B cell (primary cell): ENCODE results near the gene SEMA3G. TPM values are rescaled to one million over a fixed set of nuclear protein-coding genes. Genes with fewer than 3 reads are reported as not detected.

Experiments used
- ATAC-seq: fragments of 200-7000 bp; cut with Tn5 transposase; one replicate; pipeline ENCODE4 v1.10.0; 2021; ENCODE audit warnings: low read depth, mild to moderate bottlenecking, moderate number of reproducible peaks, moderate library complexity
- CTCF ChIA-PET: fragments of 350-600 bp; sonication (Branson Sonifier 250); formaldehyde crosslinking; loops from one replicate; lab custom pipeline; 2021; ENCODE audit warnings: antibody characterized with exemption, inconsistent platforms; lab: Charles Lee
- POLR2A ChIA-PET: fragments of 350-600 bp; sonication (Branson Sonifier 250); formaldehyde crosslinking; loops from one replicate; lab custom pipeline; 2021; ENCODE audit warnings: antibody characterized with exemption; lab: Charles Lee
- DNase-seq: peaks from one replicate; pipeline ENCODE4 v3.0.0; 2013
- H2AFZ ChIP-seq: 2 replicates; pipeline ENCODE4 v1.6.1; 2012; ENCODE audit warnings: mild to moderate bottlenecking, low read depth, low read length; ENCODE audit not compliant: insufficient read depth, poor library complexity, severe bottlenecking
- H3K27ac ChIP-seq, 2 donors: 1 replicate in 1 of 2; 2 replicates in 1 of 2; pipeline ENCODE4 v1.5.1; 2012 to 2013; ENCODE audit warnings: low read length in 2 of 2, mild to moderate bottlenecking in 2 of 2, moderate library complexity in 1 of 2
- H3K27me3 ChIP-seq, 4 experiments: fragments of 200-600 bp in 1 of 4; sonication (generic) in 1 of 4; replicated peaks in 1 of 4; 1 replicate in 2 of 4; 2 replicates in 2 of 4; pipeline versions ENCODE4 v1.6.1 to v1.7.0; 2013 to 2016; ENCODE audit warnings: low read length in 3 of 4, mild to moderate bottlenecking in 2 of 4, mixed read lengths in 1 of 4, moderate library complexity in 1 of 4; ENCODE audit not compliant: insufficient read depth in 4 of 4, control insufficient read depth in 3 of 4; ENCODE audit errors: control extremely low read depth in 1 of 4
- H3K36me3 ChIP-seq, 2 experiments: replicated peaks in 1 of 2; 1 replicate in 1 of 2; 2 replicates in 1 of 2; pipeline versions ENCODE4 v1.6.1 to v1.7.1; 2013; ENCODE audit warnings: low read length in 1 of 2; ENCODE audit not compliant: insufficient read depth in 2 of 2, control insufficient read depth in 1 of 2; ENCODE audit errors: control extremely low read depth in 1 of 2, extremely low read depth in 1 of 2
- H3K4me1 ChIP-seq, 2 donors: fragments of 200-600 bp in 1 of 2; sonication (generic) in 1 of 2; 1 replicate in 1 of 2; 2 replicates in 1 of 2; pipeline versions ENCODE4 v1.5.1 to v1.6.1; 2013 to 2017; ENCODE audit warnings: low read length in 2 of 2; ENCODE audit not compliant: control insufficient read depth in 2 of 2, insufficient read depth in 2 of 2
- H3K4me2 ChIP-seq: replicated peaks from 2 replicates; pipeline ENCODE3; 2012; ENCODE audit warnings: mild to moderate bottlenecking, low read depth, low read length; ENCODE audit not compliant: poor library complexity, severe bottlenecking
- H3K4me3 ChIP-seq, 5 experiments: fragments of 200-600 bp in 1 of 5; sonication (generic) in 1 of 5; 1 replicate in 3 of 5; 2 replicates in 2 of 5; pipeline versions ENCODE4 v1.5.1 to v1.7.0; 2011 to 2016; ENCODE audit warnings: low read length in 4 of 5, mild to moderate bottlenecking in 4 of 5, low read depth in 2 of 5, control low read depth in 1 of 5, moderate library complexity in 1 of 5; ENCODE audit not compliant: insufficient read depth in 1 of 5; ENCODE audit errors: control extremely low read depth in 1 of 5, extremely low read depth in 1 of 5
- H3K79me2 ChIP-seq: fragments of 200-600 bp; sonication (generic); one replicate; pipeline ENCODE4 v1.6.0; 2016; ENCODE audit warnings: low read length; ENCODE audit not compliant: control insufficient read depth, insufficient read depth
- H3K9ac ChIP-seq: fragments of 200-600 bp; sonication (generic); 2 replicates; pipeline ENCODE4 v1.6.1; 2017; ENCODE audit warnings: mild to moderate bottlenecking, low read length, moderate library complexity
- H3K9me3 ChIP-seq, 3 donors: one replicate each; pipeline versions ENCODE4 v1.6.1 to v1.7.1; 2013; ENCODE audit warnings: low read length in 2 of 3; ENCODE audit not compliant: control insufficient read depth in 2 of 3, insufficient read depth in 1 of 3; ENCODE audit errors: control extremely low read depth in 1 of 3
- H4K20me1 ChIP-seq: 2 replicates; pipeline ENCODE4 v1.6.0; 2012; ENCODE audit warnings: mild to moderate bottlenecking, low read length; ENCODE audit not compliant: insufficient read depth, control insufficient read depth, poor library complexity, severe bottlenecking
- H3K27ac Mint-ChIP-seq: one replicate; pipeline ENCODE4 v1.8.0; 2021; ENCODE audit warnings: mixed read lengths
- H3K27me3 Mint-ChIP-seq: one replicate; pipeline ENCODE4 v1.8.0; 2021; ENCODE audit warnings: mixed read lengths
- H3K4me1 Mint-ChIP-seq: one replicate; pipeline ENCODE4 v1.8.0; 2021; ENCODE audit warnings: mixed read lengths
- H3K4me3 Mint-ChIP-seq: one replicate; pipeline ENCODE4 v1.8.0; 2021; ENCODE audit warnings: mixed read lengths
- H3K9me3 Mint-ChIP-seq: one replicate; pipeline ENCODE4 v1.8.0; 2022; ENCODE audit warnings: mixed read lengths; ENCODE audit not compliant: insufficient read depth
- CTCF ChIP-seq: fragments of 200-600 bp; IDR thresholded peaks from one replicate; pipeline ENCODE4 v1.8.0; 2022; ENCODE audit warnings: antibody characterized with exemption, mild to moderate bottlenecking
- EZH2 ChIP-seq: IDR thresholded peaks from 2 replicates; pipeline ENCODE4 v1.6.1; 2012; ENCODE audit warnings: borderline replicate concordance, low read depth, mild to moderate bottlenecking, moderate library complexity, low read length; ENCODE audit not compliant: insufficient read depth, poor library complexity, severe bottlenecking
- WGBS: methylation state at CpG from one replicate; pipeline ENCODE4 v1.1.5; 2013; ENCODE audit warnings: missing lambda C conversion rate; ENCODE audit not compliant: insufficient coverage; 5-methylcytosine and 5-hydroxymethylcytosine counted together
- intact Hi-C: fragments of 100-400 bp; cut with micrococcal nuclease; formaldehyde crosslinking; loops from one replicate; pipeline ENCODE4 v1.10.0; 2022
- polyA plus RNA-seq: library from polyadenylated mRNA; depleted of rRNA; stranded (reverse); fragments of >200 nt; gene quantifications from 2 replicates; pipeline ENCODE4 v1.2.3, GENCODE V29; 2012
- total RNA-seq, 2 donors: library from RNA; stranded (reverse); fragments of 120-200 nt in 1 of 2; gene quantifications; 1 replicate in 1 of 2; 2 replicates in 1 of 2; pipeline versions ENCODE4 v1.2.3 to v1.2.4, GENCODE V29; 2013 to 2022

SEMA3G gene
- total and polyA plus RNA-seq, 2 donors (not counting 1 experiment from before 2014, with no cell fraction given): 0.10 to 0.42 TPM

- CTCF ChIA-PET: no interaction called here
- POLR2A ChIA-PET: no interaction called here
- intact Hi-C loops: no loop called here
- Mint-ChIP-seq H3K4me3 (no peak overlapping the region), H3K27me3 (no peaks in the 10 kb centered on the region), H3K4me1 (no peaks in the 10 kb centered on the region), H3K27ac (no peak overlapping the region), H3K9me3 (no peaks in the 10 kb centered on the region)
- Histone ChIP-seq H3K4me1 (no peaks in the 10 kb centered on the region), H3K9me3 (no peaks in the 10 kb centered on the region), H4K20me1 (no peaks in the 10 kb centered on the region), H3K4me2 (no peak overlapping the region), H2AFZ (no peak overlapping the region), H3K27me3 (no peaks in the 10 kb centered on the region), H3K36me3 (peaks cover 0 to 48% of the 10 kb centered on the region in 2 experiments), H3K27ac (no peak overlapping the region), H3K79me2 (no peaks in the 10 kb centered on the region), H3K4me3 (no peak overlapping the region), H3K9ac (no peak overlapping the region)
- TF ChIP-seq CTCF (no peak), EZH2 (no peak)
- WGBS: 98% methylated on average over 21 of the region's 21 CpGs
- DNase-seq (no peak), ATAC-seq (no peak)
These were observed 47.2 kb upstream of the SEMA3G start for GRCh38 chr3:52492059-52492458.

DNA sequence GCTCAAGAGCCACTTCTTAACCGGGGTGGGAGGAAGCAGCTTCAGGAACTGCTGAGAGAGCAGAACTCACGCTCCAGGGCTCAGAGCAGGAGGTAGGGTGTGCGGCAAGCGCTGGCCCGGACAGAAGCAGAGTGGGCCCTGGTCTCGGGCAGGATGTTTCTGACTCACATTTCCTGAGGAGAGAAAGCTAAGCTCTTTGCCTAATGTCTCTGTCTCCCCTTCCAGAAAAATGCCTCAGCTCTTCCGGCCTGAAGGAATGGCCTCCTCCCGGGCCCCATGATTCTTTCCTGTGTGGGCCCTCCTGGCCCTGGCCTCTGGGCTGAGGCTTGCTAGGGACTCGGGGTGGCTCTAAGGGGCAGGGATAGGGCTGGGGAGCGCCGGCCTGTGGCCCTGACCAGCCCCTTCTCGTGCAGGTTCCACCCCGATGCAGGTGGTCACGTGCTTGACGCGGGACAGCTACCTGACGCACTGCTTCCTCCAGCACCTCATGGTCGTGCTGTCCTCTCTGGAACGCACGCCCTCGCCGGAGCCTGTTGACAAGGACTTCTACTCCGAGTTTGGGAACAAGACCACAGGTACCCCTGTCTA is 46.1 kb upstream of the SEMA3G start:
- ChIA-PET CTCF (no interaction called here), POLR2A (no interaction called here)
- Histone ChIP-seq H3K36me3 (peaks cover 0 to 48% of the 10 kb centered on the region in 2 experiments), H3K4me3 (no peak overlapping the region), H3K9me3 (no peaks in the 10 kb centered on the region), H3K9ac (no peak overlapping the region), H3K4me2 (no peak overlapping the region), H3K79me2 (no peaks in the 10 kb centered on the region), H3K27ac (no peak overlapping the region), H2AFZ (no peak overlapping the region), H4K20me1 (no peaks in the 10 kb centered on the region), H3K27me3 (no peaks in the 10 kb centered on the region), H3K4me1 (no peaks in the 10 kb centered on the region)
- DNase-seq (no peak), ATAC-seq (no peak)
- no peak overlapping the region for H3K4me3 Mint-ChIP-seq
- 80% methylated on average over 23 of the region's 23 CpGs for WGBS
- TF ChIP-seq EZH2: no peak
- no peak for TF ChIP-seq CTCF
- no peak overlapping the region for H3K27ac Mint-ChIP-seq
- H3K9me3 Mint-ChIP-seq: no peaks in the 10 kb centered on the region
- intact Hi-C loops: no loop called here
- H3K27me3 Mint-ChIP-seq: no peaks in the 10 kb centered on the region
- H3K4me1 Mint-ChIP-seq: no peaks in the 10 kb centered on the region
